CD4-positive, alpha-beta T cell treated with Interferon gamma for 1 hour (primary cell): ENCODE data around the gene PHLDA1.

ENCODE experiments used
- DNase-seq: peaks from one replicate; pipeline ENCODE4 v3.0.0-alpha.2; 2020

Gene PHLDA1

GRCh38 chr12:76031414-76032042 is at the start of gene PHLDA1:
TSS of gene PHLDA1 (minus strand) at chr12:76031776.
- DNase-seq, result peak; percentile 92

- no peak for DNase-seq
These were observed 49.3 kb upstream of the PHLDA1 start for GRCh38 chr12:76080729-76081415.

DNA sequence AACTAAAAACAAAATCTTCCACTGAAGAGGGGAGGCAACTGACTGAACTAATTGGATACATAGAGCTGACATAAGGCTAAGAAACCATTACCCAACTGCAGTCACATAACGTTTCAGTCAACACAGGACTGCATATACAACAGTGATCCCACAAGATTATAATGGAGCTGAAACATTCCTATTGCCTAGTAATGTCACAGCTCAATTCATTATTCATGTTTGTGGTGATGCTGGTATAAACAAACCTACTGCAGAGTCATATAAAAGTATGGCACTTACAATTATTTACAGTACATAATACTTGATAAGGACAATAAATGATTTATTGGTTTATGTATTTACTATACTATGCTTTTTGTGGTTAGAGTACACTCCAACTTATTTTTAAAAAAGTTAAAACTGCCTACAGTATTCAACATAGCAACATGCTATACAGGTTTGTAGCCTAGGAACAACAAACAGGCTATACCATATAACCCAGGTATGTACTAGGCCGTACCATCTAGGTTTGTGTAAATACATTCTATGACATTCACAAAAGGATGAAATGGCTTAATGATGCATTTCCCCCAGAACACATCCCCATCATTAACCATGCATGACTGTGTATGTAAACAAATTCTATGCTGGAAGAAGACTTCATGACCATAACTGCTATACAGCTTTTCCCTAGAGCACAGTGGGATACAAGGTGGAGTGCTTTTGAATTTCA is 48.6 kb upstream of the PHLDA1 start:
- no peak for DNase-seq

GRCh38 chr12:76078748-76079147 is 47.2 kb upstream of the PHLDA1 start:
- DNase-seq, result no peak

- DNase-seq, result no peak
These were observed 43.9 kb upstream of the PHLDA1 start for GRCh38 chr12:76075448-76075847.

DNA sequence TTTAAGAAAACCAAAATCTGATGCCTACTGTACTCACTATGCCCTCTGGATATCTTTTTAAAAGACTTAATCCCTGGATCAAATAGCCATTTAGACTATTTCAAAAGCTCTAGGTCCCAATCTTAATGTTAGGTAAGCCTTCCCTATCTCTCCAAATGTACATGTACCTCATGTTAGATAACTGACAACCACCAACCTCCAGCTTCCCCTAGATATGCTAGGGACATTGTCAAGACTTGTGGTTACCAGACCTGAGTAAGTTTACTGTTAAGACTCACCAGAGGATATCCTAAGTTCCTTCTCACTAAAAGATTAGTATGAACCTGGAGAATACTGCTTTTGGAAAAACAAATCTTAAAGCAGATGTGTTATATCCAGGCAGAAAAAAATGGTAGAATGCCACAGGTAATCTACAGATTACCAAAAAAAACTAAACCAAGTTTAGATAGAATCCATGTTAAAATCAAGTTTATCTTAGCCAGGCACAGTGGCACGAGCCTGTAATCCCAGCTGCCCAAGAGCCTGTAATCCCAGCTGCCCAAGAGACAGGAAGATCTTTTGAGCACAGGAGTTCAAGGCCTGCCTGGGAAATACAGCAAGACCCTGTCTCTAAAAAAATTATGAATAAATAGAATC is 43.2 kb upstream of the PHLDA1 start:
- no peak for DNase-seq

- no peak for DNase-seq
These were observed 42.0 kb upstream of the PHLDA1 start for GRCh38 chr12:76073561-76073960.

DNA sequence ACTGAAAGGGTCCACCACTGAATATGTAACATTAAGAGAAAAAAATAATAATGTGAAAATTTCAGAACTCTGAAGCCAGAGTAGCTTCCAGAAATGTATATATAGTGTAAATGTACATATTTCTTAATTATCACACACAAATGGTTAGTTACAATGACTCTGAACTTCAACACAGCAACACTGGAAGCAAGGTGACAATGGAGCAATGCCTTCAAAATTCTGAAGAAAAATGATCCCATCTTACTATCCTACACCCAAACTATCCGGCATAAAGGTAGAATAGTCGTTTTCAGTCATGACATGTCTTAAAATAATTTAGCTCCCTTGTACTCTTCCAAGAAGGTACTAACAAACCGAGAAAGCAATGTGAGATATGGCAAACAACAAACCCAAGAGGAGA is 41.0 kb upstream of the PHLDA1 start:
- DNase-seq, result no peak

- DNase-seq, result no peak
These were observed 37.8 kb upstream of the PHLDA1 start for GRCh38 chr12:76069339-76069738.

GRCh38 chr12:76065917-76066316 is 34.3 kb upstream of the PHLDA1 start:
- DNase-seq, result no peak

- DNase-seq, result no peak
These were observed 33.3 kb upstream of the PHLDA1 start for GRCh38 chr12:76064904-76065303.

GRCh38 chr12:76060111-76060510 is 28.5 kb upstream of the PHLDA1 start:
- DNase-seq, result no peak

- no peak for DNase-seq
These were observed 25.8 kb upstream of the PHLDA1 start for GRCh38 chr12:76057326-76057725.

DNA sequence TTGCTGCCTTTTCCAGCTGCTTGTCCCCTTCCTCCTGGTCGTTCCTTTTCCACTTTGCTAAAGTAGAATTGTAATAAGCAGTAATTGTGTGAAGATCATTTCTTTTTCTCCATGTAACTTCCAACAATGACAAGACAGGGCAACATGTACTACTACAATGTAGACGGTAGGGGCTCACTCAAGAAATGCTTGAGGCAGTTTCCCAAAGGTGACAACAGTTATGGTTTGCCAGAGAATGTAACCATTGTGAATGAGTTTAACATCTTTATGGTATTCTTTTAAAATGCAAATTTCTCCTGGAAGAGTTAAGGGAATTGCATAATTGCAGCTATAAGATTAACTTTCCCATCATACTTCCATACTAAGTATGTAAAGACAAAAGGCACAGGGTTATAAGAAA is 23.8 kb upstream of the PHLDA1 start:
- no peak for DNase-seq

DNA sequence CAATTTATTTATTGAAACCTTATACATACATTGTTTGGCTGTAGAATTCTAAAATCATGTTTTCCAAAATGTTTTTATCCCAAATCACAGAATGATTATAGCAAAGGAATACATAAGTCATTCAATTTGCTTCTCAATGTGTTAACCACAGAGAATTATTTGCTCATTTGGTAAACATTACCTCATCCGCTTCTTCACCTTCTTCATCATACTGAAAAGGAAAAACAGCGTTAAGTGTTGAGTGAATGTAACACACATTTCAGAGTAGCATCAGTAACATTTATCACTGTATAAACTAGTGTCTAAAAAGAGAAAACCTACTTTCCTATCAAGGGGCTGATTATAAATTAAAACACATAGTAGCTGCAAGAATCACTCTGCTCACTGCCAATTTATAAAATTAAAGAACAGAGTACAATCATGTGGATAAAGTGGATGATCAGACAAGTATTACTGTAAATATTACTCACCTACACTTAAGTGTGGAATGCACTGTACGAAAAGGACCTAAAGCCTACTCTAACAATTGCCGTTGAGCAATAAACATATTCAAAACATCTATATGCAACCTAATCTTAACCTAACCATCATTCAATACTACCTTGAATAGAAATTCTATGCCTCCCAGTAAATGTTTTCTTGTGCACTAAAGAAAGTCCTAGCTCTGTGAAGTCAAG is 18.1 kb upstream of the PHLDA1 start:
- no peak for DNase-seq

DNA sequence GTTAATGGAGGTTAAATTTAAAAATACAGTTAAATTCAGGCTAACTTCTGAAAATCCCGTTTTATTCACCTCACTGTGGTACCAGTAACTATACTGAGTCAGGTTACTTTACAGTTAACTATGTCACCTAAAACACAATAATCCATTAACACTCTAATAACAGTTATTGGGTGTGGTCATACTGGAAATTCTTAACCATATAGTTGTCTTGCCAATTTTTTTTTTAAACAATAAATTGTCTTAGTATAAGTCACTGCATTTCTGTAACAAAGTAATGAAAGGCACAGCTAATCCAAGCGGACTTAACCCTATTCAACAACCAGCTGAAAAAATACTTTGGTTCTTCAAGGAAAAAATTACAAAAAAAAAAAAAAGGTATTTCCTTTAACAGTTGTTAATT is 16.2 kb upstream of the PHLDA1 start:
- DNase-seq, result no peak

DNA sequence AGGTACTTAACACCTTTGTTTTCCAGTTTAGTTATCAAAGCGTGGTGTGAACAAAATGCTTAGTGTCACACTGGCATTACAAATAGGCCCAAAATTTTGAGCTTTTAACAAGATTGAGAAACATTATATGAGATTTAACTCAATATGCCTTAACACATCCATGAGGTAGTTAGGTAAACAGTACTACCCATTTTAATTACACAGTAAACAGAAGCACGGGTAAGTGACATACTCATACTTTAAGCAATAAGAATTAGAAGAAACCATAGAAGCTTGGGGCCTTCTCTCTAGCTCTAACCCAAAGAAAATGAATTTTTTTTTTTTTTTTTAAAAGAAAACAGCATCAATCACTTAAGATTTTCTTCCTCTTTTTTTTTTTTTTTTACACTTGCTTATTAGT is 15.5 kb upstream of the PHLDA1 start:
- no peak for DNase-seq

DNA sequence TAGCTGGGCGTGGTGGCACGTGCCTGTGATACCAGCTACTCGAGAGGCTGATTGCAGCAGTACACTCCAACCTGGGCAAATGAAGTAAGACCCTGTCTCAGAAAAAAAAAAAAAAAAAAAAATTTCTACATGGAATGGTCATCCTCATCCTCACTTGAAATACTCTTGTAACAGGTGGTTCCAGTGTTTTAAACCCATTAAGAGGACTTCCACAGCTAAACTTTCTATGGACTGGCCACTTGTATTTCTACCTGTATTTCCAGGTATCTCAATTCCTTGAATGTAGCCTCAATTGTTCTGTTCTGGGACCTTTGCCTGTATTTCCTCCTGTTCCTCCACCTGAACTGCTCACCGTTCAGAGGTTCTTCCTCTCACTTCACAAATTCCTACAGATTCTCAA is 11.8 kb upstream of the PHLDA1 start:
- no peak for DNase-seq

DNA sequence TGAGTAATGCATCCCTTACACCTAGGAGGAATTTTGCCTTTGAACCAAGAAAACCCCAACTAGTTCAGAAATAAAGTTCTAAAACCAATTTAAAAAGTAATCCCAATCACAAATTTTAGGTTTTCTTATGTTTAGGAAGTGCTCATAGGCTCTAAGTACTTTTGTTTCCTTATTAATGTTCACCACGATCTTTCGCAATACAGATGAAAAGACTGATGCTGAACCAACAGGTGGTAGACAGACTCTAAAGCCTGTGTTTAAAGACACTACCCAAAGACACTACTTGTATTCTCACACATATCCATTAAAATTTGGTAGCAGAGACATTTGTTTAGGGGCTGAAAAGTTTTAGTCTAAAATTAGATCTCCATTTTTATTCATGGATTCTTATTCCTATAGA is 10.6 kb upstream of the PHLDA1 start:
- no peak for DNase-seq

DNA sequence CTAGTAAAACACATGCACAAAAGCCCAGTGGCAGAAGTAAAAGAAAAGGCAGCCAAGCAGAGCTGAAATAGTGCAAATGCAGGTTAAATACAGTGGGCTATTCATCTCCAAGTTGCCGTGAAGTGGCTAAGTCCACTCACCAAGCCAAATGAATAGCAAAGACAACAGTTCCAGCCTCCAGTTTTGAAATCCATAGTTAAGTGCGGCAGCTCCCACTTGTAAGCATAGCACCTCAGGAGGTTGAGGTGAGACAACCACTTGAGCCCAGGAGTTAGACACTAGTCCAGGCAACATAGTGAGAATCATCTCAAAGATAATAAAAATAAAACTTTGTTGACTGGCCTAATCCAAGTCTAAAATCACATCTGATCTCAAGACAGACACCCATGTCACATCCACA is 9.8 kb upstream of the PHLDA1 start:
- DNase-seq, result no peak

DNA sequence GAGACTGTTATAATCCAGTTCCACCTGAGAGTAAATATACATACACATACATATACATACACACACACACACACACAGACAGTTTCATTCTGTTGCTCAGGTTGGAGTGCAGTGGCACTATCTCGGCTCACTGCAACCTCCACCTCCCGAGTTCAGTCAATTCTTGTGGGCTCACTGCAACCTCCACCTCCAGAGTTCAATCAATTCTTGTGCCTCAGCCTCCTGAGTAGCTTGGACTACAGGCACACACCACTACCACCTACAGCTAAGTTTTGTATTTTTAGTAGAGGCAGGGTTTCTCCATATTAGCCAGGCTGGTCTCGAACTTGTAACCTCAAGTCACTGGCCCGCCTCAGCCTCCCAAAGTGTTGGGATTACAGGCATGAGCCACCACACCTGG is 8.9 kb upstream of the PHLDA1 start:
- no peak for DNase-seq

DNA sequence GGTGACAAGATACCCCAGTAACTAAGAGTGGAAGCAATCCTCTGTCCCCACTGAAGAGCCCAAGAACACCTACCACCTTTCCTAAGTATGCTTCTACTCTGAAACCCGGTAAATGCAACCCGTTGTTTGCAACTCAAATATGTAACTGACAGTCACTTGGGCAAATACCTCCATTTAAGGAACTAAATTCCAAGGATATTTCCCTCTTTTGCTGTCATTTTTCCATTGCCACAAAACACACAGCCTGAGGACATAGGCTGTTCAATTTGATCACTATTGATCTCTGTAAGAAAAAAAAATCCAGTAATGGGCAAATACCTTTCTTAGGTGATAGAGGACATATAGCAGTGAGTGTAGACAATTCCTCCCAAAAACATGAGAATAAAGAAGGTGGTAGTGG is 6.6 kb upstream of the PHLDA1 start:
- no peak for DNase-seq
